GM12878 (cell line): ENCODE data around the gene CCDC127. TPM values are rescaled to one million over a fixed set of nuclear protein-coding genes. Genes with fewer than 3 reads are reported as not detected.
"Not testable (repeated sequence)": the region's sequence is repeated elsewhere in the genome, so short reads cannot be mapped to it uniquely, and the experiment has no call there.

Experiments used
- ATAC-seq: fragments of 200-7000 bp; cut with Tn5 transposase; 3 replicates; pipeline ENCODE4 v1.9.1; 2020; ENCODE audit warnings: mild to moderate bottlenecking, moderate library complexity
- BruUV-seq: library from RNA; stranded (reverse); fragments of 400-500 nt; replicated peaks from 2 replicates; lab custom pipeline; 2021; lab: Mats Ljungman, UMichigan
- CTCF ChIA-PET: fragments of 300-600 bp; sonication (Branson Sonifier 250); formaldehyde crosslinking; extraction: SDS; loops from one replicate; lab custom pipeline; 2021; ENCODE audit warnings: inconsistent platforms; lab: Yijun Ruan, JAX
- POLR2A ChIA-PET: fragments of 350-600 bp; formaldehyde crosslinking; extraction: SDS; loops from one replicate; lab custom pipeline; 2021; ENCODE audit warnings: inconsistent platforms; lab: Charles Lee
- RAD21 ChIA-PET: fragments of 300-600 bp; sonication (Branson Sonifier 250); formaldehyde crosslinking; loops from one replicate; lab custom pipeline; 2023; ENCODE audit warnings: antibody characterized with exemption; ENCODE audit not compliant: unreplicated experiment; lab: Charles Lee
- SMC1A ChIA-PET: fragments of 300-600 bp; sonication (Branson Sonifier 250); formaldehyde crosslinking; loops from one replicate; lab custom pipeline; 2023; ENCODE audit not compliant: unreplicated experiment, uncharacterized antibody; lab: Charles Lee
- DNase-seq: peaks from one replicate; pipeline ENCODE4 v3.0.0-alpha.2; 2011; ENCODE audit warnings: low read depth, low spot score
- FAIRE-seq: peaks from 3 replicates; lab custom pipeline; 2011; peaks lifted over from hg19 to GRCh38; lab: Jason Lieb, UNC
- H2AFZ ChIP-seq: 2 replicates; pipeline ENCODE4 v1.6.0; 2011; ENCODE audit warnings: low read depth, low read length, control low read depth; ENCODE audit not compliant: control insufficient read depth
- H3K27ac ChIP-seq: 2 replicates; pipeline ENCODE4 v1.5.1; 2011; ENCODE audit warnings: control low read depth; ENCODE audit not compliant: control insufficient read depth, insufficient read depth
- H3K27me3 ChIP-seq, 2 experiments: replicated peaks in 1 of 2; 2 replicates each; pipeline versions ENCODE4 v1.6.0 to v1.6.1; 2011; ENCODE audit warnings: low read length in 1 of 2; ENCODE audit not compliant: control insufficient read depth in 2 of 2, insufficient read depth in 2 of 2
- H3K36me3 ChIP-seq, 2 experiments: 2 replicates each; pipeline ENCODE4 v1.5.1; 2011; ENCODE audit warnings: low read length in 1 of 2; ENCODE audit not compliant: control insufficient read depth in 2 of 2, insufficient read depth in 2 of 2
- H3K4me1 ChIP-seq: 2 replicates; pipeline ENCODE4 v1.6.1; 2011; ENCODE audit warnings: mild to moderate bottlenecking, low read length, moderate library complexity, mixed read lengths; ENCODE audit not compliant: control insufficient read depth, insufficient read depth
- H3K4me2 ChIP-seq: 2 replicates; pipeline ENCODE4 v1.6.0; 2011; ENCODE audit warnings: control low read depth; ENCODE audit not compliant: control insufficient read depth, insufficient read depth
- H3K4me3 ChIP-seq: fragments of 200-600 bp; sonication (generic); 2 replicates; pipeline ENCODE4 v1.5.1; 2016
- H3K79me2 ChIP-seq: 2 replicates; pipeline ENCODE4 v1.6.0; 2011; ENCODE audit warnings: low read length; ENCODE audit not compliant: control insufficient read depth, insufficient read depth
- H3K9ac ChIP-seq: 2 replicates; pipeline ENCODE4 v1.8.0; 2011; ENCODE audit warnings: low read length, control low read depth, mixed read lengths; ENCODE audit not compliant: control insufficient read depth, insufficient read depth
- H3K9me3 ChIP-seq: replicated peaks from 3 replicates; pipeline ENCODE4 v1.5.1; 2011; ENCODE audit warnings: mild to moderate bottlenecking, low read length; ENCODE audit not compliant: control insufficient read depth, insufficient read depth
- H4K20me1 ChIP-seq: 2 replicates; pipeline ENCODE4 v1.6.0; 2011; ENCODE audit not compliant: control insufficient read depth, insufficient read depth
- HDAC6 ChIP-seq: fragments of 200-600 bp; sonication (generic); IDR thresholded peaks from one replicate; pipeline ENCODE4 v1.8.0; 2017; ENCODE audit warnings: antibody characterized with exemption; ENCODE audit not compliant: unreplicated experiment
- RELA ChIP-seq: fragments of 450-650 bp; IDR thresholded peaks from 2 replicates; pipeline ENCODE4 v1.8.0; 2014; ENCODE audit warnings: borderline replicate concordance; ENCODE audit not compliant: partially characterized antibody
- SPI1 ChIP-seq: IDR thresholded peaks from 2 replicates; pipeline ENCODE4 v1.6.1; 2011; ENCODE audit warnings: low read depth, mild to moderate bottlenecking, low read length, moderate library complexity, borderline replicate concordance; ENCODE audit not compliant: insufficient read depth
- SREBF2 ChIP-seq: IDR thresholded peaks from 2 replicates; pipeline ENCODE4 v1.6.1; 2012; ENCODE audit warnings: mild to moderate bottlenecking, low read length
- WGBS: methylation state at CpG from one replicate; pipeline ENCODE4 v1.1.6; 2016; ENCODE audit warnings: low lambda C conversion rate; ENCODE audit not compliant: insufficient replicate concordance, insufficient coverage; ENCODE audit errors: missing lambda C conversion rate; 5-methylcytosine and 5-hydroxymethylcytosine counted together
- in situ Hi-C: fragments of 300-500 bp; cut with MboI; formaldehyde crosslinking; loops from 9 replicates; pipeline ENCODE4 v1.14.3; 2018; ENCODE audit warnings: mixed read lengths
- intact Hi-C: fragments of 100-400 bp; cut with micrococcal nuclease; formaldehyde crosslinking; loops from one replicate; pipeline ENCODE4 v1.14.2; 2022; ENCODE audit not compliant: unreplicated experiment
- polyA plus RNA-seq, 11 experiments: library from polyadenylated mRNA; depleted of rRNA in 4 of 11; unstranded in 6 of 11; stranded (reverse) in 5 of 11; fragments of >200 nt; fragmentation: Nextera tagmentation in 4 of 11; fragmentation: Illumina TruSeq in 1 of 11; extraction: Ambion mirVana in 4 of 11; extraction: Trizol in 1 of 11; gene quantifications; 1 replicate in 1 of 11; 2 replicates in 10 of 11; pipeline versions ENCODE4 v1.2.1 to v1.2.3, GENCODE V29; 2011 to 2016; ENCODE audit warnings: inconsistent platforms in 2 of 11, missing spikeins in 2 of 11, low read depth in 1 of 11
- total RNA-seq, 4 experiments: library from RNA; depleted of rRNA in 3 of 4; stranded (reverse); fragments of >200 nt in 3 of 4; fragmentation: Illumina TruSeq in 1 of 4; extraction: Trizol in 1 of 4; gene quantifications; 2 replicates each; pipeline versions ENCODE4 v1.2.1 to v1.2.3, GENCODE V29; 2013 to 2021

CCDC127 gene
- total and polyA plus RNA-seq, 10 of the 15 experiments (the other 5 are each of a cell fraction or from before 2014, with no cell fraction given): 1.9 to 6.9 (median 2.9) TPM

DNA sequence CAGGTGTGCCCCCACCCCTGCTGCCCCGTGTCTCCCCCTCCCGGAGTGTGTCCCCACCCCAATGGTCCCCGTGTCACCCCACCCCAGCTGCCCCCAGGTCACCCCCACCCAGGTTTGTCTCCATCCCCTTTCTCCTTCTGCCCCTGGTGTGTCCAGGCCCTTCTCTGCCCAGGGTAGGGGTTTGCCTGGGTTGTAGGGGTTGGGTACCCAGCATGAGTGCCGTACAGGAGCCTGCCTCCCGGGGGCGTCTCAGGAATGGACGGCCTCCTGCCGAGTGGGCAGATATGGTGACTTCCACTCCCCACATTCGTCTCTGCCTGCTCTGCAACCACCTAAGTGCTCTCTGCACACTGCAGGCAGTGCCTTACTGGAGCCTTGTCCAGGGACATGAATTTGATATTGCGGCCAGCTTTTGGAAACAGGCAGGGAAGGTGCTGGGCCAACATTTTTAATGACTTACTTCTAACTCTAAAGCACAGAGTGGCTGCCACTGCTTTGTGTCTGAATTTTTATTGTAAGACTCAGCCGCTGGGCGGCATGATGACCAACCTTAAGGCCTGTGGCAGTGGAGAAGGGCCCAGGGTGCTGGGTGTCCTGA lies 20.0 kb downstream of the CCDC127 start:
- Histone ChIP-seq H3K4me3 (no peak overlapping the region), H3K36me3 (no peaks in the 10 kb centered on the region), H3K9me3 (no peaks in the 10 kb centered on the region), H3K4me1 (no peaks in the 10 kb centered on the region), H2AFZ (no peak overlapping the region), H3K27ac (no peak overlapping the region), H3K9ac (no peak overlapping the region), H3K4me2 (no peak overlapping the region), H4K20me1 (no peaks in the 10 kb centered on the region), H3K79me2 (no peaks in the 10 kb centered on the region), H3K27me3 (no peaks in the 10 kb centered on the region)
- ATAC-seq: no peak
- no peak for DNase-seq
- intact Hi-C loops (no loop called here), in situ Hi-C loops (no loop called here)
- no TSS peak for BruUV-seq
- CTCF ChIA-PET: no interaction called here
- 85% methylated on average over 9 of the region's 12 CpGs for WGBS
- POLR2A ChIA-PET: no interaction called here
- SMC1A ChIA-PET: no interaction called here
- no peak for FAIRE-seq
- RAD21 ChIA-PET: no interaction called here
- TF ChIP-seq RELA (no peak), SREBF2 (no peak), HDAC6 (no peak), SPI1 (no peak)

DNA sequence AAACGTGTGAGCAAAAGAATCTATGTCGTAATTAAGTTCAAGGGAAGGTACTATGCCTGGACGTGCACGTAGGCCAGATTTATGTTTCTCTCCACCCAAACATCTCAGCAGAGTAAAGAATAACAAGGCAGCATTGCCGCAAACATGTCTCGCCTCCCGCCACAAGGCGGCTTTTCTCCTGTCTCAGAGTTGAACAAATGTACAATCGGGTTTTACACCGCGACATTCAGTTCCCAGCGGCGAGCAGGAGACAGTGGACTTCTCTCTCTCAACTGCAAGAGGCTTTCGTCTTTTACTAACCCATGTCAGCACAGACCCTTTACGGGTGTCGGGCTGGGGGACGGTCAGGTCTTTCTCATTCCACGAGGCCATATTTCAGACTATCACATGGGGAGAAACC lies 20.9 kb downstream of the CCDC127 start:
- intact Hi-C loops, H4K20me1 ChIP-seq, H3K36me3 ChIP-seq, H3K27me3 ChIP-seq, BruUV-seq, SMC1A ChIA-PET, H3K9ac ChIP-seq, H2AFZ ChIP-seq, H3K9me3 ChIP-seq, RAD21 ChIA-PET, CTCF ChIA-PET, FAIRE-seq, POLR2A ChIA-PET, H3K4me2 ChIP-seq, H3K27ac ChIP-seq, H3K79me2 ChIP-seq, in situ Hi-C loops, H3K4me1 ChIP-seq, H3K4me3 ChIP-seq, ATAC-seq, DNase-seq: not testable (repeated sequence)
- 72% methylated on average over 15 of the region's 18 CpGs for WGBS
